GM12891 (cell line): ENCODE results near the gene ESRRG.

Experiments
- PAX5 ChIP-seq: IDR thresholded peaks from 2 replicates; pipeline ENCODE4 v1.6.1; 2011; ENCODE audit warnings: low read length, moderate library complexity, mild to moderate bottlenecking; ENCODE audit not compliant: insufficient read depth, severe bottlenecking
- POLR2A ChIP-seq: IDR thresholded peaks from 2 replicates; pipeline ENCODE4 v1.6.1; 2011; ENCODE audit warnings: low read depth, low read length, control low read depth
- POLR2AphosphoS5 ChIP-seq: IDR thresholded peaks from 2 replicates; pipeline ENCODE4 v1.6.1; 2011; ENCODE audit warnings: low read depth, low read length, control low read depth
- SPI1 ChIP-seq: IDR thresholded peaks from 2 replicates; pipeline ENCODE4 v1.6.1; 2011; ENCODE audit warnings: low read depth, low read length, control low read depth
- TAF1 ChIP-seq: IDR thresholded peaks from 2 replicates; pipeline ENCODE4 v1.6.1; 2011; ENCODE audit warnings: low read depth, low read length, control low read depth

DNA sequence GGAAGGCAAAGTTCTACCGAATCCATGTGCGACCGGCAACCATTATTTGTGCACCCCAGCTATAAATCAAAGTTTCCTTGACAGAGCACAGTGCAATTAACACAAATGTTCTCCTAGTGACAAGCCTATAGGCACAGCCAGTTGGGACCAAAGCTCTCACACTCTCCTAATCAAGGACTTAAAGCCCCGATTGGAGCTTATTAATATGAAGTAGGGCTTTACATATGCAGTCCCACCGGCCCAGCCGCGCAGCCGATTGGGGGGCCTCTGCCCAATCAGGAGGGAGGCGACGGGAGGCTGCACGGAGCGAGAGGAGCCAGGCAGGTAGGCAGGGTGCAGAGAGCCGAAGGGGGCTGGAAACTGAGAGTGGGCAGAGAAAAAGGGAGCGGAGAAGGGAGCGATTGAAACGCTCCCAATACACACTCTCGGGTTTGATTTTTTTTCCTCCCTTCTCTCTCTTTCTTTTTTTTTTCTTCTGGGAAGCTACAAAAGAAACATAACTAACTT, at the start of gene ESRRG:
- TF ChIP-seq POLR2A (no peak), TAF1 (no peak), POLR2AphosphoS5 (no peak), SPI1 (no peak), PAX5 (no peak)
